CD14-positive monocyte (primary cell): ENCODE results near the gene TMEM181. TPM values are rescaled to one million over a fixed set of nuclear protein-coding genes. Genes with fewer than 3 reads are reported as not detected.

ENCODE experiments used
- DNase-seq, 3 donors: peaks; one replicate each; pipeline ENCODE4 v3.0.0-alpha.2; 2011 to 2022
- H2AFZ ChIP-seq: 2 replicates; pipeline ENCODE4 v1.6.0; 2012; ENCODE audit warnings: mild to moderate bottlenecking, low read depth, low read length, inconsistent platforms; ENCODE audit not compliant: insufficient read depth, poor library complexity, severe bottlenecking
- H3K27ac ChIP-seq, 2 donors: 1 replicate in 1 of 2; 2 replicates in 1 of 2; pipeline ENCODE4 v1.5.1; 2012 to 2013; ENCODE audit warnings: low read length in 2 of 2, control low read depth in 1 of 2, inconsistent platforms in 1 of 2, low read depth in 1 of 2, mild to moderate bottlenecking in 1 of 2
- H3K27me3 ChIP-seq, 2 donors: one replicate each; pipeline versions ENCODE4 v1.6.0 to v1.6.1; 2011 to 2013; ENCODE audit warnings: low read length in 2 of 2; ENCODE audit not compliant: control insufficient read depth in 2 of 2, insufficient read depth in 2 of 2
- H3K36me3 ChIP-seq, 2 donors: replicated peaks in 1 of 2; 1 replicate in 1 of 2; 2 replicates in 1 of 2; pipeline versions ENCODE4 v1.5.1 to v1.6.1; 2012 to 2013; ENCODE audit warnings: low read length in 2 of 2, control low read depth in 1 of 2, inconsistent platforms in 1 of 2, mild to moderate bottlenecking in 1 of 2; ENCODE audit not compliant: insufficient read depth in 2 of 2, control insufficient read depth in 1 of 2
- H3K4me1 ChIP-seq, 2 donors: 1 replicate in 1 of 2; 2 replicates in 1 of 2; pipeline versions ENCODE4 v1.5.1 to v1.6.1; 2012 to 2013; ENCODE audit warnings: low read length in 2 of 2, control low read depth in 1 of 2, inconsistent platforms in 1 of 2, mild to moderate bottlenecking in 1 of 2, moderate library complexity in 1 of 2; ENCODE audit not compliant: insufficient read depth in 2 of 2, control insufficient read depth in 1 of 2
- H3K4me2 ChIP-seq: replicated peaks from 2 replicates; pipeline ENCODE3; 2012; ENCODE audit warnings: low read length, moderate library complexity, mild to moderate bottlenecking; ENCODE audit not compliant: poor library complexity, severe bottlenecking; ENCODE audit errors: extremely low read depth
- H3K4me3 ChIP-seq, 3 experiments: fragments of 200-600 bp in 1 of 3; sonication (generic) in 1 of 3; replicated peaks in 1 of 3; 1 replicate in 2 of 3; 2 replicates in 1 of 3; pipeline ENCODE4 v1.5.1; 2011 to 2013; ENCODE audit warnings: low read length in 3 of 3, mild to moderate bottlenecking in 3 of 3, control low read depth in 2 of 3, low read depth in 2 of 3, inconsistent platforms in 1 of 3, moderate library complexity in 1 of 3
- H3K79me2 ChIP-seq: 2 replicates; pipeline ENCODE4 v1.6.0; 2012; ENCODE audit warnings: mild to moderate bottlenecking, control low read depth, inconsistent platforms, low read length, moderate library complexity; ENCODE audit not compliant: insufficient read depth
- H3K9ac ChIP-seq: 2 replicates; pipeline ENCODE4 v1.6.0; 2017; ENCODE audit warnings: low read length, mild to moderate bottlenecking; ENCODE audit not compliant: insufficient read depth, poor library complexity, severe bottlenecking
- H3K9me3 ChIP-seq, 2 donors: replicated peaks in 1 of 2; 1 replicate in 1 of 2; 2 replicates in 1 of 2; pipeline versions ENCODE4 v1.5.1 to v1.6.1; 2012 to 2013; ENCODE audit warnings: low read length in 2 of 2, control low read depth in 1 of 2; ENCODE audit not compliant: control insufficient read depth in 1 of 2, insufficient read depth in 1 of 2
- H4K20me1 ChIP-seq: 2 replicates; pipeline ENCODE4 v1.6.0; 2012; ENCODE audit warnings: mild to moderate bottlenecking, low read length, control low read depth, moderate library complexity; ENCODE audit not compliant: insufficient read depth
- H3K27ac Mint-ChIP-seq, 7 donors: one replicate each; pipeline ENCODE4 v1.8.0; 2020; ENCODE audit warnings: mild to moderate bottlenecking in 7 of 7, mixed read lengths in 7 of 7, moderate library complexity in 6 of 7, inconsistent platforms in 2 of 7
- H3K27me3 Mint-ChIP-seq, 3 donors: one replicate each; pipeline ENCODE4 v1.8.0; 2021 to 2022; ENCODE audit warnings: low read depth in 3 of 3, mild to moderate bottlenecking in 3 of 3, mixed read lengths in 3 of 3, moderate library complexity in 3 of 3, inconsistent platforms in 1 of 3
- H3K36me3 Mint-ChIP-seq, 2 donors: one replicate each; pipeline ENCODE4 v1.8.0; 2020; ENCODE audit warnings: mixed read lengths in 2 of 2, inconsistent platforms in 1 of 2, mild to moderate bottlenecking in 1 of 2
- H3K4me1 Mint-ChIP-seq: one replicate; pipeline ENCODE4 v1.8.0; 2020; ENCODE audit warnings: mild to moderate bottlenecking, mixed read lengths
- H3K4me3 Mint-ChIP-seq, 2 donors: one replicate each; pipeline ENCODE4 v1.8.0; 2020; ENCODE audit warnings: mild to moderate bottlenecking in 2 of 2, mixed read lengths in 2 of 2, moderate library complexity in 1 of 2
- H3K9me3 Mint-ChIP-seq, 7 donors: one replicate each; pipeline ENCODE4 v1.8.0; 2020 to 2022; ENCODE audit warnings: mixed read lengths in 7 of 7, mild to moderate bottlenecking in 6 of 7, moderate library complexity in 6 of 7, inconsistent platforms in 2 of 7
- CTCF ChIP-seq: fragments of 200-600 bp; IDR thresholded peaks from one replicate; pipeline ENCODE4 v1.8.0; 2022; ENCODE audit warnings: antibody characterized with exemption, mild to moderate bottlenecking
- WGBS: methylation state at CpG from one replicate; pipeline ENCODE4 v1.1.5; 2013; ENCODE audit warnings: missing lambda C conversion rate; ENCODE audit not compliant: insufficient coverage; 5-methylcytosine and 5-hydroxymethylcytosine counted together
- intact Hi-C, 2 donors: fragments of 100-400 bp; cut with micrococcal nuclease; formaldehyde crosslinking; loops; one replicate each; pipeline versions ENCODE4 v1.15.0 to v1.15.1; 2023
- polyA plus RNA-seq, 3 donors: library from polyadenylated mRNA; depleted of rRNA in 1 of 3; unstranded in 2 of 3; stranded (reverse) in 1 of 3; fragments of 300-500 nt in 2 of 3; fragments of >200 nt in 1 of 3; fragmentation: Illumina TruSeq in 2 of 3; gene quantifications; 1 replicate in 2 of 3; 2 replicates in 1 of 3; pipeline ENCODE4 v1.2.3, GENCODE V29; 2012 to 2021

Gene TMEM181
- polyA plus RNA-seq, 3 donors = 2.4 to 6.8 (median 2.6) TPM

- intact Hi-C loops = loop anchor here (5.0 to 10.0 kb wide), 2 partner anchors 47 to 54 kb away; no protein-coding TSS in a partner anchor
- Histone ChIP-seq H3K9me3 (no peaks in the 10 kb centered on the region), H4K20me1 (peaks cover 70% of the 10 kb centered on the region), H3K36me3 (peaks cover 37 to 67% of the 10 kb centered on the region in 2 donors), H3K27ac (peak overlapping the region in 1 of 2 donors; percentile 59), H3K9ac (no peak overlapping the region), H3K4me3 (no peak overlapping the region), H3K4me2 (no peak overlapping the region), H3K27me3 (no peaks in the 10 kb centered on the region), H3K79me2 (peaks cover 86% of the 10 kb centered on the region), H2AFZ (no peak overlapping the region), H3K4me1 (peaks cover 24 to 40% of the 10 kb centered on the region in 2 donors)
- no peak for DNase-seq
- Mint-ChIP-seq H3K9me3 (no peaks in the 10 kb centered on the region), H3K27ac (peak overlapping the region in 5 of 7 donors; percentile 4 to 76 (median 54)), H3K36me3 (peaks cover 56 to 63% of the 10 kb centered on the region in 2 donors), H3K4me3 (no peak overlapping the region), H3K27me3 (peaks cover 0 to 2% (median 2%) of the 10 kb centered on the region in 3 donors), H3K4me1 (peaks cover 46% of the 10 kb centered on the region)
- 93% methylated on average over 1 of the region's 2 CpGs for WGBS
- no peak for TF ChIP-seq CTCF
These were observed 80.6 kb downstream of the TMEM181 start for GRCh38 chr6:158640519-158640918.

GRCh38 chr6:158642097-158642601 lies 82.3 kb downstream of the TMEM181 start:
- Histone ChIP-seq H3K9me3 (no peaks in the 10 kb centered on the region), H3K4me1 (peaks cover 24 to 43% of the 10 kb centered on the region in 2 donors), H3K9ac (no peak overlapping the region), H3K36me3 (peaks cover 24 to 52% of the 10 kb centered on the region in 2 donors), H4K20me1 (peaks cover 57% of the 10 kb centered on the region), H3K27ac (peak overlapping the region in 1 of 2 donors; percentile 95), H3K27me3 (no peaks in the 10 kb centered on the region), H3K4me3 (peak overlapping the region in 1 of 3 experiments; percentile 97), H3K79me2 (peaks cover 77% of the 10 kb centered on the region), H2AFZ (no peak overlapping the region), H3K4me2 (peak overlapping the region; percentile 90)
- no peaks in the 10 kb centered on the region for H3K27me3 Mint-ChIP-seq
- DNase-seq = no peak
- H3K4me3 Mint-ChIP-seq = peak overlapping the region in 1 of 2 donors; percentile 98
- no peak for TF ChIP-seq CTCF
- H3K36me3 Mint-ChIP-seq = peaks cover 45 to 46% of the 10 kb centered on the region in 2 donors
- H3K27ac Mint-ChIP-seq = peak overlapping the region; percentile 94 to 98 (median 96)
- intact Hi-C loops = loop anchor here (5.0 to 10.0 kb wide), 2 partner anchors 45 to 53 kb away; no protein-coding TSS in a partner anchor
- WGBS = 100% methylated on average over 5 of the region's 8 CpGs
- H3K4me1 Mint-ChIP-seq = peaks cover 49% of the 10 kb centered on the region
- H3K9me3 Mint-ChIP-seq = no peaks in the 10 kb centered on the region
